H9 (cell line): ENCODE results near the gene THBS2. TPM values are rescaled to one million over a fixed set of nuclear protein-coding genes. Genes with fewer than 3 reads are reported as not detected.

Experiments used
- DNase-seq: peaks from one replicate; pipeline ENCODE4 v3.0.0-alpha.2; 2017
- H2AFZ ChIP-seq: one replicate; pipeline ENCODE4 v1.6.1; 2013; ENCODE audit warnings: mild to moderate bottlenecking, low read length, control low read depth, moderate library complexity
- H2AK5ac ChIP-seq: 2 replicates; pipeline ENCODE4 v1.6.1; 2013; ENCODE audit warnings: low read length, control low read depth, mixed read lengths; ENCODE audit not compliant: insufficient read length
- H2BK120ac ChIP-seq: one replicate; pipeline ENCODE4 v1.6.1; 2013; ENCODE audit warnings: low read depth, mild to moderate bottlenecking, low read length, control low read depth, inconsistent platforms; ENCODE audit not compliant: poor library complexity, severe bottlenecking
- H2BK12ac ChIP-seq: 2 replicates; pipeline ENCODE4 v1.6.1; 2013; ENCODE audit warnings: low read length, control low read depth, mixed read lengths, low read depth; ENCODE audit not compliant: insufficient read length
- H2BK15ac ChIP-seq: 2 replicates; pipeline ENCODE4 v1.6.1; 2013; ENCODE audit warnings: low read depth, low read length, control low read depth
- H2BK20ac ChIP-seq: one replicate; pipeline ENCODE4 v1.6.1; 2013; ENCODE audit warnings: low read depth, mild to moderate bottlenecking, low read length, control low read depth, inconsistent platforms; ENCODE audit not compliant: poor library complexity, severe bottlenecking
- H2BK5ac ChIP-seq: 2 replicates; pipeline ENCODE4 v1.6.1; 2013; ENCODE audit warnings: low read length, control low read depth, mixed read lengths; ENCODE audit not compliant: insufficient read length
- H3K14ac ChIP-seq: 2 replicates; pipeline ENCODE4 v1.6.1; 2013; ENCODE audit warnings: low read length, control low read depth; ENCODE audit not compliant: insufficient read depth
- H3K18ac ChIP-seq: 2 replicates; pipeline ENCODE4 v1.6.1; 2013; ENCODE audit warnings: low read depth, mild to moderate bottlenecking, mixed read lengths, low read length, control low read depth; ENCODE audit not compliant: insufficient read length
- H3K23ac ChIP-seq: 2 replicates; pipeline ENCODE4 v1.6.1; 2013; ENCODE audit warnings: low read length, control low read depth, mixed read lengths, low read depth; ENCODE audit not compliant: insufficient read length
- H3K23me2 ChIP-seq: 2 replicates; pipeline ENCODE4 v1.6.1; 2013; ENCODE audit warnings: low read depth, mild to moderate bottlenecking, mixed read lengths, low read length, control low read depth; ENCODE audit not compliant: insufficient read length, poor library complexity, severe bottlenecking
- H3K27ac ChIP-seq: 2 replicates; pipeline ENCODE4 v1.5.1; 2013; ENCODE audit warnings: low read length, control low read depth, mixed read lengths, low read depth; ENCODE audit not compliant: insufficient read length
- H3K27me3 ChIP-seq: 2 replicates; pipeline ENCODE4 v1.6.1; 2013; ENCODE audit warnings: low read length, control low read depth, inconsistent platforms; ENCODE audit not compliant: insufficient read depth
- H3K4ac ChIP-seq: 2 replicates; pipeline ENCODE4 v1.6.1; 2013; ENCODE audit warnings: low read depth, mild to moderate bottlenecking, control low read depth, inconsistent platforms, low read length, moderate library complexity
- H3K4me1 ChIP-seq: 2 replicates; pipeline ENCODE4 v1.6.1; 2013; ENCODE audit warnings: low read length, control low read depth, inconsistent platforms; ENCODE audit not compliant: insufficient read depth
- H3K4me2 ChIP-seq: 2 replicates; pipeline ENCODE4 v1.6.1; 2013; ENCODE audit warnings: low read length, control low read depth, mixed read lengths; ENCODE audit not compliant: insufficient read length, insufficient read depth
- H3K56ac ChIP-seq: 2 replicates; pipeline ENCODE4 v1.6.1; 2013; ENCODE audit warnings: low read depth, mild to moderate bottlenecking, mixed read lengths, low read length, control low read depth; ENCODE audit not compliant: insufficient read length
- H3K79me1 ChIP-seq: 2 replicates; pipeline ENCODE4 v1.6.1; 2013; ENCODE audit warnings: low read depth, mild to moderate bottlenecking, moderate library complexity, low read length, control low read depth, inconsistent platforms; ENCODE audit not compliant: insufficient read depth, poor library complexity, severe bottlenecking
- H3K79me2 ChIP-seq: 2 replicates; pipeline ENCODE4 v1.6.1; 2013; ENCODE audit warnings: low read length, control low read depth, inconsistent platforms; ENCODE audit not compliant: insufficient read depth
- H3K9ac ChIP-seq: 2 replicates; pipeline ENCODE4 v1.6.1; 2013; ENCODE audit warnings: low read length, control low read depth, mixed read lengths; ENCODE audit not compliant: insufficient read length; ENCODE audit errors: extremely low read depth
- H3K9me3 ChIP-seq: one replicate; pipeline ENCODE4 v1.6.1; 2013; ENCODE audit warnings: low read depth, low read length, inconsistent platforms; ENCODE audit not compliant: control insufficient read depth
- H3T11ph ChIP-seq: one replicate; pipeline ENCODE4 v1.6.1; 2013; ENCODE audit warnings: mild to moderate bottlenecking, low read length, control low read depth, inconsistent platforms
- H4K20me1 ChIP-seq: one replicate; pipeline ENCODE4 v1.6.1; 2013; ENCODE audit not compliant: control insufficient read depth, insufficient read length, insufficient read depth
- H4K5ac ChIP-seq: 2 replicates; pipeline ENCODE4 v1.6.1; 2013; ENCODE audit warnings: low read depth, mild to moderate bottlenecking, mixed read lengths, low read length, control low read depth; ENCODE audit not compliant: insufficient read length
- H4K8ac ChIP-seq: replicated peaks from 2 replicates; pipeline ENCODE4 v1.6.1; 2013; ENCODE audit warnings: low read length, control low read depth, mixed read lengths, low read depth; ENCODE audit not compliant: insufficient read length
- H4K91ac ChIP-seq: 2 replicates; pipeline ENCODE4 v1.6.1; 2013; ENCODE audit warnings: low read depth, mild to moderate bottlenecking, moderate library complexity, mixed read lengths, low read length, control low read depth; ENCODE audit not compliant: insufficient read length
- H3K27ac Mint-ChIP-seq, 3 experiments: 2 replicates in 2 of 3; 3 replicates in 1 of 3; pipeline ENCODE4 v1.8.0; 2020 to 2021; ENCODE audit warnings: mixed read lengths in 3 of 3, mild to moderate bottlenecking in 1 of 3, moderate library complexity in 1 of 3
- H3K27me3 Mint-ChIP-seq: 2 replicates; pipeline ENCODE4 v1.8.0; 2021; ENCODE audit warnings: low read depth, mild to moderate bottlenecking, moderate library complexity, mixed read lengths
- H3K36me3 Mint-ChIP-seq, 3 experiments: 2 replicates in 2 of 3; 3 replicates in 1 of 3; pipeline ENCODE4 v1.8.0; 2020 to 2021; ENCODE audit warnings: low read depth in 3 of 3, mixed read lengths in 3 of 3; ENCODE audit not compliant: insufficient read depth in 1 of 3
- H3K4me1 Mint-ChIP-seq, 2 experiments: 2 replicates each; pipeline ENCODE4 v1.8.0; 2020; ENCODE audit warnings: mixed read lengths in 2 of 2
- H3K4me3 Mint-ChIP-seq, 2 experiments: 2 replicates in 1 of 2; 3 replicates in 1 of 2; pipeline ENCODE4 v1.8.0; 2020 to 2021; ENCODE audit warnings: mild to moderate bottlenecking in 2 of 2, mixed read lengths in 2 of 2, moderate library complexity in 1 of 2
- H3K9me3 Mint-ChIP-seq, 2 experiments: 2 replicates in 1 of 2; 3 replicates in 1 of 2; pipeline ENCODE4 v1.8.0; 2020; ENCODE audit warnings: mild to moderate bottlenecking in 2 of 2, mixed read lengths in 2 of 2, moderate library complexity in 1 of 2
- WGBS: extraction: QIAGEN DNeasy Blood & Tissue Kit; methylation state at CpG from one replicate; pipeline ENCODE4 v1.1.7; 2013; ENCODE audit warnings: missing lambda C conversion rate, low lambda C conversion rate, mixed read lengths; ENCODE audit not compliant: insufficient read length; ENCODE audit errors: extremely low coverage; 5-methylcytosine and 5-hydroxymethylcytosine counted together
- total RNA-seq: library from RNA; stranded (reverse); gene quantifications from 2 replicates; pipeline ENCODE4 v1.2.1, GENCODE V29; 2021
- TF ChIP-seq, protein P1 (sequence below): fragments of 200-600 bp; sonication (generic); conservative IDR thresholded peaks from 3 replicates; pipeline ENCODE4 v1.8.0; 2021; ENCODE audit warnings: antibody characterized with exemption, mild to moderate bottlenecking

THBS2 gene
- total RNA-seq, 1 experiment from 2014 or later: 14.7 TPM

DNA sequence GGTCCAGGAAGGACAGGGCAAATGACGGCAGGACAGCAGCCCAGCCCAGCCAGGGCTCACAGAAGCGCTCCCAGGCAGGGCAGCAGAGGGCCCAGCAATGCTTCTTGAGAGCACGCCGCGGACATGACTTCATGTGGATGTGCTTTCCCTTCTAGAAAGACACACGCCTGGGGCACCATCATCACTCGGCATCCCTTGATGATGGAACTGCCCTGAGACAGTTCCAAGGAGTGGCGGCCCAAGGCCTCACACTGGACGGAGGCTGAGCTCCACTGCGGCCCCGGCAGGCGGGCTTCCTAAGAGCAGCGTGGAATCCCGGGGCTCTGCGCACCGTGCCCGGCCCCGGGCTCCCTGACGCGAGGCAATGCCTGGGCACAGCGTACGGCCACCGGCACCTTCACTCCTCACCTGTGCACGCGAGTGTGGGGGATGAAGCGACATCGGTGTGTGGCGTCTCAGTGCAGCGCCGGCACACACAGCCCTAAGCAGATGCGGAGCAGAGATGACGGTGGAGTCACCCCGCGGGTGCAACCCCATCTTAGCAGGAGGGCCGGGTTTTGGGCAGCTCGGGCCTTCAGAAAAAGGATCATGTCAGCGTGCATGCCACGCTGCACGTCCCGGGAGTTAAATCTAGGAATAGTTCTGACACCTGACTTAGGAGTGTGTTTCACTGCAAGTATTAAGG is 86.6 kb downstream of the THBS2 start:
- no peak overlapping the region for H2AK5ac ChIP-seq
- H3K27me3 ChIP-seq: no peaks in the 10 kb centered on the region
- no peaks in the 10 kb centered on the region for H3K4me1 ChIP-seq
- H3K18ac ChIP-seq: no peak overlapping the region
- no peak overlapping the region for H2BK12ac ChIP-seq
- H3K23me2 ChIP-seq: no peaks in the 10 kb centered on the region
- H2BK15ac ChIP-seq: no peak overlapping the region
- no peak overlapping the region for H3K4me2 ChIP-seq
- no peak overlapping the region for H3K4me3 Mint-ChIP-seq
- H2BK120ac ChIP-seq: no peak overlapping the region
- H2BK20ac ChIP-seq: no peak overlapping the region
- no peak overlapping the region for H3K14ac ChIP-seq
- H3K4me1 Mint-ChIP-seq: no peaks in the 10 kb centered on the region
- no peak overlapping the region for H4K5ac ChIP-seq
- H3K9ac ChIP-seq: no peak overlapping the region
- no peak for DNase-seq
- H3K56ac ChIP-seq: no peak overlapping the region
- H3K36me3 Mint-ChIP-seq: peaks cover 0 to 5% (median 0%) of the 10 kb centered on the region in 3 experiments; a peak in 2 of 7 replicates
- peaks cover 7 to 14% of the 10 kb centered on the region in 2 experiments; a peak in 2 of 5 replicates for H3K9me3 Mint-ChIP-seq
- H4K20me1 ChIP-seq: peaks cover 2% of the 10 kb centered on the region
- no peaks in the 10 kb centered on the region for H3K79me1 ChIP-seq
- no peaks in the 10 kb centered on the region for H3K79me2 ChIP-seq
- H3K9me3 ChIP-seq: no peaks in the 10 kb centered on the region
- no peak overlapping the region for H3T11ph ChIP-seq
- no peak overlapping the region for H2BK5ac ChIP-seq
- H3K27ac ChIP-seq: no peak overlapping the region
- no CpG with 5 or more reads among the region's 40 CpGs for WGBS
- no peak overlapping the region for H3K27ac Mint-ChIP-seq
- H3K27me3 Mint-ChIP-seq: peaks cover 4% of the 10 kb centered on the region
- H2AFZ ChIP-seq: no peak overlapping the region
- H3K23ac ChIP-seq: no peak overlapping the region
- TF ChIP-seq, protein P1, sequence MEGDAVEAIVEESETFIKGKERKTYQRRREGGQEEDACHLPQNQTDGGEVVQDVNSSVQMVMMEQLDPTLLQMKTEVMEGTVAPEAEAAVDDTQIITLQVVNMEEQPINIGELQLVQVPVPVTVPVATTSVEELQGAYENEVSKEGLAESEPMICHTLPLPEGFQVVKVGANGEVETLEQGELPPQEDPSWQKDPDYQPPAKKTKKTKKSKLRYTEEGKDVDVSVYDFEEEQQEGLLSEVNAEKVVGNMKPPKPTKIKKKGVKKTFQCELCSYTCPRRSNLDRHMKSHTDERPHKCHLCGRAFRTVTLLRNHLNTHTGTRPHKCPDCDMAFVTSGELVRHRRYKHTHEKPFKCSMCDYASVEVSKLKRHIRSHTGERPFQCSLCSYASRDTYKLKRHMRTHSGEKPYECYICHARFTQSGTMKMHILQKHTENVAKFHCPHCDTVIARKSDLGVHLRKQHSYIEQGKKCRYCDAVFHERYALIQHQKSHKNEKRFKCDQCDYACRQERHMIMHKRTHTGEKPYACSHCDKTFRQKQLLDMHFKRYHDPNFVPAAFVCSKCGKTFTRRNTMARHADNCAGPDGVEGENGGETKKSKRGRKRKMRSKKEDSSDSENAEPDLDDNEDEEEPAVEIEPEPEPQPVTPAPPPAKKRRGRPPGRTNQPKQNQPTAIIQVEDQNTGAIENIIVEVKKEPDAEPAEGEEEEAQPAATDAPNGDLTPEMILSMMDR: no peak
- H3K4ac ChIP-seq: no peak overlapping the region
- H4K91ac ChIP-seq: no peak overlapping the region
- H4K8ac ChIP-seq: no peak overlapping the region
